Neural progenitor cell (in vitro differentiated cells): ENCODE results near the gene MARCO.

ENCODE experiments used
- EZH2 ChIP-seq: fragments of 200-600 bp; sonication (generic); IDR thresholded peaks from 2 replicates; pipeline ENCODE4 v1.6.1; 2017; ENCODE audit warnings: antibody characterized with exemption, mild to moderate bottlenecking, moderate library complexity
- EZH2phosphoT487 ChIP-seq: fragments of 200-600 bp; sonication (generic); IDR thresholded peaks from 2 replicates; pipeline ENCODE4 v1.6.1; 2017; ENCODE audit warnings: antibody characterized with exemption
- TF ChIP-seq, protein P1 (sequence below): fragments of 200-600 bp; sonication (generic); IDR thresholded peaks from 2 replicates; pipeline ENCODE4 v1.5.1; 2017; ENCODE audit warnings: antibody characterized with exemption, mild to moderate bottlenecking

DNA sequence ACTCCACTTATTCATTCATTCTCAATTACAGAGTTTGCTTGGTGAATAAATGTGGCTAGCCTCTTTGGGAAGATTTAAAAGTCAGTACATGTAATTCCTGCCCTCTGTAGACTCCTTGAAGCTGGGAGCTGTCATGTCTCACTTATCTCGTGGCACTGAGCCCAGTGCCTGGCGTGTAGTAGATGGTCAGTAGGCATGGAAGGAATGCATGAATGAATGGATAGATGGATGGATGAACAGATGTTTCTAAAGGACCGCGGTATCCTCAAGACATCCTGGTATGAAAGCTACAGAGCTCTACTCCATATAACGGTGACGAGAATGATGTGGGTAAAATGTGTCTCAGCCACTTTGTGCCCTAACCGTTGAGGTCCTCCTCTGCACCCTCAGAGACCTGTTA lies 83.0 kb downstream of the MARCO start:
- TF ChIP-seq EZH2 (no peak), EZH2phosphoT487 (no peak)
- TF ChIP-seq, protein P1, sequence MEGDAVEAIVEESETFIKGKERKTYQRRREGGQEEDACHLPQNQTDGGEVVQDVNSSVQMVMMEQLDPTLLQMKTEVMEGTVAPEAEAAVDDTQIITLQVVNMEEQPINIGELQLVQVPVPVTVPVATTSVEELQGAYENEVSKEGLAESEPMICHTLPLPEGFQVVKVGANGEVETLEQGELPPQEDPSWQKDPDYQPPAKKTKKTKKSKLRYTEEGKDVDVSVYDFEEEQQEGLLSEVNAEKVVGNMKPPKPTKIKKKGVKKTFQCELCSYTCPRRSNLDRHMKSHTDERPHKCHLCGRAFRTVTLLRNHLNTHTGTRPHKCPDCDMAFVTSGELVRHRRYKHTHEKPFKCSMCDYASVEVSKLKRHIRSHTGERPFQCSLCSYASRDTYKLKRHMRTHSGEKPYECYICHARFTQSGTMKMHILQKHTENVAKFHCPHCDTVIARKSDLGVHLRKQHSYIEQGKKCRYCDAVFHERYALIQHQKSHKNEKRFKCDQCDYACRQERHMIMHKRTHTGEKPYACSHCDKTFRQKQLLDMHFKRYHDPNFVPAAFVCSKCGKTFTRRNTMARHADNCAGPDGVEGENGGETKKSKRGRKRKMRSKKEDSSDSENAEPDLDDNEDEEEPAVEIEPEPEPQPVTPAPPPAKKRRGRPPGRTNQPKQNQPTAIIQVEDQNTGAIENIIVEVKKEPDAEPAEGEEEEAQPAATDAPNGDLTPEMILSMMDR, result no peak
